ENCODE results near the gene GALNS. TPM values are rescaled to one million over a fixed set of nuclear protein-coding genes. Genes with fewer than 3 reads are reported as not detected.

Gene GALNS
- total and polyA plus RNA-seq, 2 of the 13 experiments (the other 11 are each of a cell fraction or from before 2014, with no cell fraction given), result 9.2 to 9.8 TPM

DNA sequence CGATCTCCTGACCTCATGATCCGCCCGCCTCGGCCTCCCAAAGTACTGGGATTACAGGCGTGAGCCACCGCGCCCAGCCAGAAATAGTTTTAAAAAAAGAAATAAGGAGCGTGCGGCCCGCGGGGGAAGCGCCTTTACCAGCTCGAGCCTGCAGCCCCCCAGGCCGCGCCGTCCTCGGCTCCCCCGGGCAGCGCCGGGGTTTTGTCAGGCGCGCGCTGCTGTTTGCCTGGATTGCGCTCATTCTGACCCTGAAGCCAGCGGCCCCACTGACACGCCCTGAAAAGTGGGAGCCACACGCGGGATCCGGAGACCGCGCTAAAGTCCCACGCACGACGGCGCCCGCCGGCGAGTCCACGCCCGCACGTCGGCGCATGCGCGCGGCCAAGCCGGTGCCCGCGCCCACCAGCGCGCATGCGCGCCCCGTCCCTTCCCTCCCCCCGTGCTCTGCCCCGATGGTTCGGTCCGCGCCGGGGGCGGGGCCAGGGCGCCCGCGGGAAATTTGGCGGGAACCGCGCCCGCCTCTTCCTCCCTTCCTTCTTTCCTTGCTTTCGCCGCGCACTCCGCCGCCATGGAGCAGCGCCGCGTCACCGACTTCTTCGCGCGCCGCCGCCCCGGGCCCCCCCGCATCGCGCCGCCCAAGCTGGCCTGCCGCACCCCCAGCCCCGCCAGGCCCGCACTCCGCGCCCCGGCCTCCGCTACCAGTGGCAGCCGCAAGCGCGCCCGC is 53.3 kb downstream of the GALNS start, which contains the start of gene CDT1 (continued):
- no peak for TF ChIP-seq SETDB1 (CRISPR knock-in tag; IDR thresholded peaks at IDR 0.05; ENCODE audit: borderline replicate concordance)
- TF ChIP-seq, protein P1, sequence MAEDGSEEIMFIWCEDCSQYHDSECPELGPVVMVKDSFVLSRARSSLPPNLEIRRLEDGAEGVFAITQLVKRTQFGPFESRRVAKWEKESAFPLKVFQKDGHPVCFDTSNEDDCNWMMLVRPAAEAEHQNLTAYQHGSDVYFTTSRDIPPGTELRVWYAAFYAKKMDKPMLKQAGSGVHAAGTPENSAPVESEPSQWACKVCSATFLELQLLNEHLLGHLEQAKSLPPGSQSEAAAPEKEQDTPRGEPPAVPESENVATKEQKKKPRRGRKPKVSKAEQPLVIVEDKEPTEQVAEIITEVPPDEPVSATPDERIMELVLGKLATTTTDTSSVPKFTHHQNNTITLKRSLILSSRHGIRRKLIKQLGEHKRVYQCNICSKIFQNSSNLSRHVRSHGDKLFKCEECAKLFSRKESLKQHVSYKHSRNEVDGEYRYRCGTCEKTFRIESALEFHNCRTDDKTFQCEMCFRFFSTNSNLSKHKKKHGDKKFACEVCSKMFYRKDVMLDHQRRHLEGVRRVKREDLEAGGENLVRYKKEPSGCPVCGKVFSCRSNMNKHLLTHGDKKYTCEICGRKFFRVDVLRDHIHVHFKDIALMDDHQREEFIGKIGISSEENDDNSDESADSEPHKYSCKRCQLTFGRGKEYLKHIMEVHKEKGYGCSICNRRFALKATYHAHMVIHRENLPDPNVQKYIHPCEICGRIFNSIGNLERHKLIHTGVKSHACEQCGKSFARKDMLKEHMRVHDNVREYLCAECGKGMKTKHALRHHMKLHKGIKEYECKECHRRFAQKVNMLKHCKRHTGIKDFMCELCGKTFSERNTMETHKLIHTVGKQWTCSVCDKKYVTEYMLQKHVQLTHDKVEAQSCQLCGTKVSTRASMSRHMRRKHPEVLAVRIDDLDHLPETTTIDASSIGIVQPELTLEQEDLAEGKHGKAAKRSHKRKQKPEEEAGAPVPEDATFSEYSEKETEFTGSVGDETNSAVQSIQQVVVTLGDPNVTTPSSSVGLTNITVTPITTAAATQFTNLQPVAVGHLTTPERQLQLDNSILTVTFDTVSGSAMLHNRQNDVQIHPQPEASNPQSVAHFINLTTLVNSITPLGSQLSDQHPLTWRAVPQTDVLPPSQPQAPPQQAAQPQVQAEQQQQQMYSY (CRISPR knock-in tag; IDR thresholded peaks at IDR 0.05), result peak; percentile 48; the same call in 1 of the 2 replicates
- TF ChIP-seq ZFP1 (CRISPR knock-in tag; IDR thresholded peaks at IDR 0.05), result no peak
- peak; percentile 93; the same call in 1 of the 2 replicates for TF ChIP-seq ZNF558 (CRISPR knock-in tag; IDR thresholded peaks at IDR 0.05; ENCODE audit: borderline replicate concordance)
- TF ChIP-seq, protein P2, sequence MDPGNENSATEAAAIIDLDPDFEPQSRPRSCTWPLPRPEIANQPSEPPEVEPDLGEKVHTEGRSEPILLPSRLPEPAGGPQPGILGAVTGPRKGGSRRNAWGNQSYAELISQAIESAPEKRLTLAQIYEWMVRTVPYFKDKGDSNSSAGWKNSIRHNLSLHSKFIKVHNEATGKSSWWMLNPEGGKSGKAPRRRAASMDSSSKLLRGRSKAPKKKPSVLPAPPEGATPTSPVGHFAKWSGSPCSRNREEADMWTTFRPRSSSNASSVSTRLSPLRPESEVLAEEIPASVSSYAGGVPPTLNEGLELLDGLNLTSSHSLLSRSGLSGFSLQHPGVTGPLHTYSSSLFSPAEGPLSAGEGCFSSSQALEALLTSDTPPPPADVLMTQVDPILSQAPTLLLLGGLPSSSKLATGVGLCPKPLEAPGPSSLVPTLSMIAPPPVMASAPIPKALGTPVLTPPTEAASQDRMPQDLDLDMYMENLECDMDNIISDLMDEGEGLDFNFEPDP (CRISPR knock-in tag; conservative IDR thresholded peaks at IDR 0.05), result no peak
- TF ChIP-seq MAZ (IDR thresholded peaks at IDR 0.05; ENCODE audit: borderline replicate concordance, low read depth, low read length), result 0 out of 2 replicates have a peak, but pooled peaks have one; percentile 57
- no peak for TF ChIP-seq MAZ (CRISPR knock-in tag; IDR thresholded peaks at IDR 0.05; ENCODE audit: low read depth)
- peak; percentile 29; the same call in 1 of the 2 replicates for TF ChIP-seq ELF1 (CRISPR knock-in tag; IDR thresholded peaks at IDR 0.05)
- TF ChIP-seq RORA (CRISPR knock-in tag; IDR thresholded peaks at IDR 0.05), result no peak
- TF ChIP-seq, protein P3, sequence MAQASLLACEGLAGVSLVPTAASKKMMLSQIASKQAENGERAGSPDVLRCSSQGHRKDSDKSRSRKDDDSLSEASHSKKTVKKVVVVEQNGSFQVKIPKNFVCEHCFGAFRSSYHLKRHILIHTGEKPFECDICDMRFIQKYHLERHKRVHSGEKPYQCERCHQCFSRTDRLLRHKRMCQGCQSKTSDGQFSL (CRISPR knock-in tag; IDR thresholded peaks at IDR 0.05), result no peak
- TF ChIP-seq NFE2 (CRISPR knock-in tag; IDR thresholded peaks at IDR 0.05), result no peak
- TF ChIP-seq, protein P4, sequence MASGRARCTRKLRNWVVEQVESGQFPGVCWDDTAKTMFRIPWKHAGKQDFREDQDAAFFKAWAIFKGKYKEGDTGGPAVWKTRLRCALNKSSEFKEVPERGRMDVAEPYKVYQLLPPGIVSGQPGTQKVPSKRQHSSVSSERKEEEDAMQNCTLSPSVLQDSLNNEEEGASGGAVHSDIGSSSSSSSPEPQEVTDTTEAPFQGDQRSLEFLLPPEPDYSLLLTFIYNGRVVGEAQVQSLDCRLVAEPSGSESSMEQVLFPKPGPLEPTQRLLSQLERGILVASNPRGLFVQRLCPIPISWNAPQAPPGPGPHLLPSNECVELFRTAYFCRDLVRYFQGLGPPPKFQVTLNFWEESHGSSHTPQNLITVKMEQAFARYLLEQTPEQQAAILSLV (CRISPR knock-in tag; IDR thresholded peaks at IDR 0.05; ENCODE audit: borderline replicate concordance), result peak; percentile 67; the same call in 1 of the 2 replicates
- peak; percentile 34; the same call in 1 of the 2 replicates for TF ChIP-seq ZNF616 (CRISPR knock-in tag; IDR thresholded peaks at IDR 0.05; ENCODE audit: low read depth)
- peak; percentile 52; the same call in 1 of the 2 replicates for TF ChIP-seq ZNF317 (CRISPR knock-in tag; IDR thresholded peaks at IDR 0.05)
- 0 out of 2 replicates have a peak, but pooled peaks have one; percentile 55 for TF ChIP-seq ZNF253 (CRISPR knock-in tag; IDR thresholded peaks at IDR 0.05; ENCODE audit: borderline replicate concordance)
- TF ChIP-seq, protein P5, sequence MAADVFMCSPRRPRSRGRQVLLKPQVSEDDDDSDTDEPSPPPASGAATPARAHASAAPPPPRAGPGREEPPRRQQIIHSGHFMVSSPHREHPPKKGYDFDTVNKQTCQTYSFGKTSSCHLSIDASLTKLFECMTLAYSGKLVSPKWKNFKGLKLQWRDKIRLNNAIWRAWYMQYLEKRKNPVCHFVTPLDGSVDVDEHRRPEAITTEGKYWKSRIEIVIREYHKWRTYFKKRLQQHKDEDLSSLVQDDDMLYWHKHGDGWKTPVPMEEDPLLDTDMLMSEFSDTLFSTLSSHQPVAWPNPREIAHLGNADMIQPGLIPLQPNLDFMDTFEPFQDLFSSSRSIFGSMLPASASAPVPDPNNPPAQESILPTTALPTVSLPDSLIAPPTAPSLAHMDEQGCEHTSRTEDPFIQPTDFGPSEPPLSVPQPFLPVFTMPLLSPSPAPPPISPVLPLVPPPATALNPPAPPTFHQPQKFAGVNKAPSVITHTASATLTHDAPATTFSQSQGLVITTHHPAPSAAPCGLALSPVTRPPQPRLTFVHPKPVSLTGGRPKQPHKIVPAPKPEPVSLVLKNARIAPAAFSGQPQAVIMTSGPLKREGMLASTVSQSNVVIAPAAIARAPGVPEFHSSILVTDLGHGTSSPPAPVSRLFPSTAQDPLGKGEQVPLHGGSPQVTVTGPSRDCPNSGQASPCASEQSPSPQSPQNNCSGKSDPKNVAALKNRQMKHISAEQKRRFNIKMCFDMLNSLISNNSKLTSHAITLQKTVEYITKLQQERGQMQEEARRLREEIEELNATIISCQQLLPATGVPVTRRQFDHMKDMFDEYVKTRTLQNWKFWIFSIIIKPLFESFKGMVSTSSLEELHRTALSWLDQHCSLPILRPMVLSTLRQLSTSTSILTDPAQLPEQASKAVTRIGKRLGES (CRISPR knock-in tag; IDR thresholded peaks at IDR 0.05; ENCODE audit: borderline replicate concordance), result peak; percentile 15; the same call in 1 of the 2 replicates
- TF ChIP-seq, protein P6, sequence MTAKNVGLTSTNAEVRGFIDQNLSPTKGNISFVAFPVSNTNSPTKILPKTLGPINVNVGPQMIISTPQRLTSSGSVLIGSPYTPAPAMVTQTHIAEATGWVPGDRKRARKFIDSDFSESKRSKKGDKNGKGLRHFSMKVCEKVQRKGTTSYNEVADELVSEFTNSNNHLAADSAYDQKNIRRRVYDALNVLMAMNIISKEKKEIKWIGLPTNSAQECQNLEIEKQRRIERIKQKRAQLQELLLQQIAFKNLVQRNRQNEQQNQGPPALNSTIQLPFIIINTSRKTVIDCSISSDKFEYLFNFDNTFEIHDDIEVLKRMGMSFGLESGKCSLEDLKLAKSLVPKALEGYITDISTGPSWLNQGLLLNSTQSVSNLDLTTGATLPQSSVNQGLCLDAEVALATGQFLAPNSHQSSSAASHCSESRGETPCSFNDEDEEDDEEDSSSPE (CRISPR knock-in tag; IDR thresholded peaks at IDR 0.05), result peak; percentile 99
- no peak for TF ChIP-seq MIXL1 (CRISPR knock-in tag; IDR thresholded peaks at IDR 0.05)
